ENCODE data around the gene RASGEF1C. TPM values are rescaled to one million over a fixed set of nuclear protein-coding genes. Genes with fewer than 3 reads are reported as not detected.
A peak's percentile ranks its signal among the peaks of the same experiment; 100 is the strongest.

RASGEF1C gene
- polyA plus RNA-seq, 3 donors: not detected

DNA sequence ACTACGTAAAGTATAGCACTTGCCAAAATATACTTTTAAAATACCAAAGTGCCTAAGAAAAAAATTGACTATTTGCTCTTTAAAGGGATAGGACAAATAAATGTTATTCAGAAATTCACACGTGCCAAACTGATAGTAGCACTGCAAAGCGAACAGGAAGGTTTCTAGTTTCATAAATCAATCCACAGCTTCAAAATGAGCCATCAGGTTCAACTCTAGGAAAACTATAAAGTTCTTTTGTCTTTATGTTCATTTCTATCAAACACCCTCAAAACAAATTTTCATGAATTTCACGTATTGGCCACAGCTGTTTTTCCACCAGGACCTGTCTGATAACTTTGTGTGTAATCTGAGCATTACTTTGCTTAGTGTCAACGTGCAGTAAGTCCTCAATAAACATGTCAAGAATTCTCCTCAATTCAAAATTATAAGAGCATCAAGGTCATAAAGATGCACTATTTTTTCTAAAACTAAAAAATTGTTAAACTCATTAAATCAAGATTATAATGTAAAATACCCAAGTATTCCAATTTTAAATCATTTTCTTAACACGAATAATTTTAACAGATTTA, 140.4 kb downstream of the RASGEF1C start:
- no CpG with 5 or more reads among the region's 6 CpGs for WGBS (ENCODE audit: insufficient coverage)
- DNase-seq: no peak
- H3K27ac Mint-ChIP-seq: peak overlapping the region; percentile 73 to 97 (median 96)
- no peak overlapping the region for H2AFZ ChIP-seq (ENCODE audit: insufficient read depth, low read depth, low read length, poor library complexity, severe bottlenecking)
- peaks cover 0 to 17% (median 9%) of the 10 kb centered on the region in 7 donors for H3K9me3 Mint-ChIP-seq
- peaks cover 56% of the 10 kb centered on the region for H3K4me1 Mint-ChIP-seq
- peaks cover 0 to 9% of the 10 kb centered on the region in 2 donors for H3K9me3 ChIP-seq (replicated peaks in 1 of 2; ENCODE audit: control insufficient read depth in 1 of 2, insufficient read depth in 1 of 2, low read length in 2 of 2)
- H3K27me3 ChIP-seq (ENCODE audit: control insufficient read depth in 2 of 2, insufficient read depth in 2 of 2, low read length in 2 of 2): no peaks in the 10 kb centered on the region
- peak overlapping the region; percentile 87 for H3K4me2 ChIP-seq (replicated peaks; ENCODE audit: extremely low read depth, low read length, poor library complexity, severe bottlenecking)
- H3K36me3 Mint-ChIP-seq: peaks cover 9 to 12% of the 10 kb centered on the region in 2 donors
- intact Hi-C loops (cut with micrococcal nuclease): loop anchor here in 1 of 2 donors (10.0 kb wide), 1 partner anchor 94 kb away; no protein-coding TSS in a partner anchor
- H3K79me2 ChIP-seq (ENCODE audit: insufficient read depth, low read length): peaks cover 83% of the 10 kb centered on the region
- no peaks in the 10 kb centered on the region for H3K36me3 ChIP-seq (replicated peaks in 1 of 2; ENCODE audit: control insufficient read depth in 1 of 2, insufficient read depth in 2 of 2, low read length in 2 of 2)
- H3K4me1 ChIP-seq (ENCODE audit: control insufficient read depth in 1 of 2, insufficient read depth in 2 of 2, low read length in 2 of 2): peaks cover 42 to 45% of the 10 kb centered on the region in 2 donors
- peaks cover 0 to 3% (median 0%) of the 10 kb centered on the region in 3 donors for H3K27me3 Mint-ChIP-seq (ENCODE audit: low read depth in 3 of 3)
- peak overlapping the region in 2 of 3 experiments; percentile 58 to 82 for H3K4me3 ChIP-seq (replicated peaks in 1 of 3; ENCODE audit: low read depth in 2 of 3, low read length in 3 of 3)
- peak overlapping the region; percentile 94 for H3K9ac ChIP-seq (ENCODE audit: insufficient read depth, low read length, poor library complexity, severe bottlenecking)
- H3K27ac ChIP-seq (ENCODE audit: low read depth in 1 of 2, low read length in 2 of 2): peak overlapping the region in 1 of 2 donors; percentile 93
- TF ChIP-seq, protein P1, sequence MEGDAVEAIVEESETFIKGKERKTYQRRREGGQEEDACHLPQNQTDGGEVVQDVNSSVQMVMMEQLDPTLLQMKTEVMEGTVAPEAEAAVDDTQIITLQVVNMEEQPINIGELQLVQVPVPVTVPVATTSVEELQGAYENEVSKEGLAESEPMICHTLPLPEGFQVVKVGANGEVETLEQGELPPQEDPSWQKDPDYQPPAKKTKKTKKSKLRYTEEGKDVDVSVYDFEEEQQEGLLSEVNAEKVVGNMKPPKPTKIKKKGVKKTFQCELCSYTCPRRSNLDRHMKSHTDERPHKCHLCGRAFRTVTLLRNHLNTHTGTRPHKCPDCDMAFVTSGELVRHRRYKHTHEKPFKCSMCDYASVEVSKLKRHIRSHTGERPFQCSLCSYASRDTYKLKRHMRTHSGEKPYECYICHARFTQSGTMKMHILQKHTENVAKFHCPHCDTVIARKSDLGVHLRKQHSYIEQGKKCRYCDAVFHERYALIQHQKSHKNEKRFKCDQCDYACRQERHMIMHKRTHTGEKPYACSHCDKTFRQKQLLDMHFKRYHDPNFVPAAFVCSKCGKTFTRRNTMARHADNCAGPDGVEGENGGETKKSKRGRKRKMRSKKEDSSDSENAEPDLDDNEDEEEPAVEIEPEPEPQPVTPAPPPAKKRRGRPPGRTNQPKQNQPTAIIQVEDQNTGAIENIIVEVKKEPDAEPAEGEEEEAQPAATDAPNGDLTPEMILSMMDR (IDR thresholded peaks at IDR 0.05): no peak
- peaks cover 75% of the 10 kb centered on the region for H4K20me1 ChIP-seq (ENCODE audit: insufficient read depth, low read length)
- peak overlapping the region; percentile 40 to 60 for H3K4me3 Mint-ChIP-seq

DNA sequence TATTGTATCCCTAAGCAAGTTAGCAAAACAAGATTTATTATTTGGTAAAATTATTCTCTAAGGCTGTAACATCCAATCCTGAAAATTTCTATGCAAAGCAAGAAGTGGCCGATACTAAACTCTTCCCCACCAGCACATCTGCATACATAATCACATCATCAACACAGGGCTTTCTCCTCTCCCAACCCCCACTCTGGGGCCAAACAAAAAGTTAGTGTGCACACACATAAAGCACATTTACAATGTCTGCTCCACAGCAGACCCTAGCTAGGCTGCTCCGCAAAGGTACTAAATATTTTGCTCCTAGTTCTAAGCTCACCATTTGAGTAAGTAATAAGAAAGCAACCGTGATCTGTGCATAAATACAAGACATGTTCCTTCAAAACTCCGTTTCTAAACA, 141.0 kb downstream of the RASGEF1C start:
- peak overlapping the region; percentile 87 for H3K4me2 ChIP-seq (replicated peaks; ENCODE audit: extremely low read depth, low read length, poor library complexity, severe bottlenecking)
- H3K9ac ChIP-seq (ENCODE audit: insufficient read depth, low read length, poor library complexity, severe bottlenecking): no peak overlapping the region
- peaks cover 0 to 3% (median 0%) of the 10 kb centered on the region in 3 donors for H3K27me3 Mint-ChIP-seq (ENCODE audit: low read depth in 3 of 3)
- peak overlapping the region; percentile 69 to 97 (median 95) for H3K27ac Mint-ChIP-seq
- peaks cover 81% of the 10 kb centered on the region for H4K20me1 ChIP-seq (ENCODE audit: insufficient read depth, low read length)
- peaks cover 89% of the 10 kb centered on the region for H3K79me2 ChIP-seq (ENCODE audit: insufficient read depth, low read length)
- H2AFZ ChIP-seq (ENCODE audit: insufficient read depth, low read depth, low read length, poor library complexity, severe bottlenecking): no peak overlapping the region
- H3K4me1 Mint-ChIP-seq: peaks cover 60% of the 10 kb centered on the region
- peaks cover 0 to 9% of the 10 kb centered on the region in 2 donors for H3K9me3 ChIP-seq (replicated peaks in 1 of 2; ENCODE audit: control insufficient read depth in 1 of 2, insufficient read depth in 1 of 2, low read length in 2 of 2)
- TF ChIP-seq, protein P1 (IDR thresholded peaks at IDR 0.05): no peak
- peaks cover 0 to 15% (median 9%) of the 10 kb centered on the region in 7 donors for H3K9me3 Mint-ChIP-seq
- H3K36me3 Mint-ChIP-seq: peaks cover 9 to 12% of the 10 kb centered on the region in 2 donors
- intact Hi-C loops (cut with micrococcal nuclease): loop anchor here in 1 of 2 donors (10.0 kb wide), 1 partner anchor 93 kb away; no protein-coding TSS in a partner anchor
- peaks cover 0 to 2% of the 10 kb centered on the region in 2 donors for H3K36me3 ChIP-seq (replicated peaks in 1 of 2; ENCODE audit: control insufficient read depth in 1 of 2, insufficient read depth in 2 of 2, low read length in 2 of 2)
- DNase-seq: no peak
- peak overlapping the region in 1 of 3 experiments; percentile 82 for H3K4me3 ChIP-seq (replicated peaks in 1 of 3; ENCODE audit: low read depth in 2 of 3, low read length in 3 of 3)
- H3K27ac ChIP-seq (ENCODE audit: low read depth in 1 of 2, low read length in 2 of 2): peak overlapping the region in 1 of 2 donors; percentile 93
- no CpG with 5 or more reads among the region's 4 CpGs for WGBS (ENCODE audit: insufficient coverage)
- peaks cover 42 to 45% of the 10 kb centered on the region in 2 donors for H3K4me1 ChIP-seq (ENCODE audit: control insufficient read depth in 1 of 2, insufficient read depth in 2 of 2, low read length in 2 of 2)
- no peaks in the 10 kb centered on the region for H3K27me3 ChIP-seq (ENCODE audit: control insufficient read depth in 2 of 2, insufficient read depth in 2 of 2, low read length in 2 of 2)
- peak overlapping the region; percentile 40 to 64 for H3K4me3 Mint-ChIP-seq
